Psoas muscle (tissue), 8 donors: ENCODE data around the gene UBN1. TPM values are rescaled to one million over a fixed set of nuclear protein-coding genes. Genes with fewer than 3 reads are reported as not detected.
"Not testable (repeated sequence)": the region's sequence is repeated elsewhere in the genome, so short reads cannot be mapped to it uniquely, and the experiment has no call there.

Source experiments
- ATAC-seq, 4 donors: fragments of 200-7000 bp; cut with Tn5 transposase; one replicate each; pipeline ENCODE4 v1.9.1; 2020; ENCODE audit warnings: moderate library complexity in 3 of 4, mild to moderate bottlenecking in 2 of 4
- DNase-seq, 2 donors: peaks; one replicate each; pipeline ENCODE4 v3.0.0-alpha.2; 2020
- H3K27ac ChIP-seq: fragments of 200-600 bp; one replicate; pipeline ENCODE4 v1.8.0; 2022
- H3K27me3 ChIP-seq, 3 donors: fragments of 200-600 bp in 1 of 3; one replicate each; pipeline versions ENCODE4 v1.6.1 to v1.8.0; 2013 to 2022; ENCODE audit warnings: low read length in 2 of 3, mild to moderate bottlenecking in 2 of 3, moderate library complexity in 1 of 3; ENCODE audit not compliant: insufficient read depth in 3 of 3
- H3K36me3 ChIP-seq, 2 donors: fragments of 200-600 bp in 1 of 2; one replicate each; pipeline versions ENCODE4 v1.6.1 to v1.8.0; 2013 to 2022; ENCODE audit warnings: low read depth in 1 of 2, mild to moderate bottlenecking in 1 of 2, moderate library complexity in 1 of 2; ENCODE audit not compliant: insufficient read depth in 1 of 2
- H3K4me1 ChIP-seq: fragments of 200-600 bp; one replicate; pipeline ENCODE4 v1.8.0; 2022
- H3K4me3 ChIP-seq: fragments of 200-600 bp; one replicate; pipeline ENCODE4 v1.8.0; 2022; ENCODE audit warnings: mild to moderate bottlenecking
- H3K9me3 ChIP-seq: fragments of 200-600 bp; one replicate; pipeline ENCODE4 v1.8.0; 2022
- CTCF ChIP-seq: fragments of 200-600 bp; IDR thresholded peaks from one replicate; pipeline ENCODE4 v1.8.0; 2022; ENCODE audit warnings: antibody characterized with exemption
- WGBS, 3 donors: extraction: QIAGEN DNeasy Blood & Tissue Kit; methylation state at CpG; one replicate each; pipeline versions ENCODE4 v1.1.6 to v1.1.7; 2013; 5-methylcytosine and 5-hydroxymethylcytosine counted together
- intact Hi-C, 2 donors: fragments of 100-400 bp; cut with DNase I; formaldehyde crosslinking; loops; one replicate each; pipeline versions ENCODE4 v1.11.0 to v1.14.2; 2022
- polyA plus RNA-seq, 3 donors: library from polyadenylated mRNA; stranded (reverse); fragments of 200-250 nt; gene quantifications; one replicate each; pipeline ENCODE4 v1.2.3, GENCODE V29; 2013
- total RNA-seq, 4 donors: library from RNA; stranded (reverse); fragmentation: NEBNext Ultra II Directional in 2 of 4; extraction: Animal tissue kit (Norgen Biotek cat#: 25700) in 2 of 4; gene quantifications; one replicate each; pipeline versions ENCODE4 v1.2.1 to v1.2.4, GENCODE V29; 2021 to 2023
- donor health status: healthy with polysubstance abuse.
- donor health status: DM: no; HTN: no; CAD: no; lungs with moderate emphysema.
- donor health status: Bipolar disorder and iron deficiency.
- donor health status: healthy.
- donor health status: DM: yes; HTN: yes; CAD: no.
- donor health status: DM: no; HTN: no; CAD: no.
- donor health status: DM: no; HTN: no; CAD: no.
- donor health status: DM: yes; HTN: yes; CAD: no.

Gene UBN1
- total and polyA plus RNA-seq, 7 donors, result 9.1 to 33.3 (median 25.7) TPM

- Histone ChIP-seq H3K27ac (no peak overlapping the region), H3K4me1 (no peaks in the 10 kb centered on the region), H3K9me3 (no peaks in the 10 kb centered on the region), H3K4me3 (no peak overlapping the region), H3K36me3 (peaks cover 0 to 32% of the 10 kb centered on the region in 2 donors), H3K27me3 (no peaks in the 10 kb centered on the region)
- peak in 3 of 4 donors; percentile 2 to 24 (median 9) for ATAC-seq
- intact Hi-C loops, result no loop called here
- no peak for DNase-seq
- no peak for TF ChIP-seq CTCF
- 83 to 87% (median 84%) methylated on average over 23 to 26 of the region's 26 CpGs for WGBS, 3 donors
Measured at GRCh38 chr16:4893103-4893862, 46.0 kb downstream of the UBN1 start.

- Histone ChIP-seq H3K4me3 (no peak overlapping the region), H3K27me3 (no peaks in the 10 kb centered on the region), H3K4me1 (no peaks in the 10 kb centered on the region), H3K27ac (no peak overlapping the region), H3K9me3 (no peaks in the 10 kb centered on the region), H3K36me3 (peaks cover 0 to 22% of the 10 kb centered on the region in 2 donors)
- DNase-seq (no peak), ATAC-seq (no peak)
- intact Hi-C loops, result no loop called here
- WGBS, 3 donors, result 85 to 90% (median 87%) methylated on average over 19 to 22 of the region's 22 CpGs
- no peak for TF ChIP-seq CTCF
Measured at GRCh38 chr16:4894276-4895150, 47.2 kb downstream of the UBN1 start.

- WGBS, 3 donors, result 88 to 92% (median 90%) methylated on average over 10 to 13 of the region's 13 CpGs
- intact Hi-C loops, result no loop called here
- ATAC-seq (no peak), DNase-seq (no peak)
- H3K4me3 ChIP-seq, result no peak overlapping the region
- H3K9me3 ChIP-seq, result no peaks in the 10 kb centered on the region
- no peaks in the 10 kb centered on the region for H3K27me3 ChIP-seq
- H3K4me1 ChIP-seq, result no peaks in the 10 kb centered on the region
- H3K36me3 ChIP-seq, result peaks cover 0 to 14% of the 10 kb centered on the region in 2 donors
- TF ChIP-seq CTCF, result no peak
- no peak overlapping the region for H3K27ac ChIP-seq
Measured at GRCh38 chr16:4895366-4895765, 48.1 kb downstream of the UBN1 start.

GRCh38 chr16:4896761-4897160 lies 49.5 kb downstream of the UBN1 start:
- H3K27ac ChIP-seq, ATAC-seq, H3K36me3 ChIP-seq, intact Hi-C loops, H3K27me3 ChIP-seq, DNase-seq, H3K4me3 ChIP-seq, H3K4me1 ChIP-seq, H3K9me3 ChIP-seq: not testable (repeated sequence)
- WGBS, 3 donors, result 49 to 61% (median 52%) methylated on average over 9 of the region's 9 CpGs

GRCh38 chr16:4897328-4897727 lies 50.0 kb downstream of the UBN1 start:
- WGBS, 3 donors, result 92 to 96% (median 93%) methylated on average over 7 of the region's 7 CpGs
- intact Hi-C loops, result no loop called here
- DNase-seq, result no peak
- Histone ChIP-seq H3K36me3 (peaks cover 0 to 4% of the 10 kb centered on the region in 2 donors), H3K27me3 (no peaks in the 10 kb centered on the region), H3K9me3 (no peaks in the 10 kb centered on the region), H3K27ac (no peak overlapping the region), H3K4me3 (no peak overlapping the region), H3K4me1 (no peaks in the 10 kb centered on the region)
- ATAC-seq, result no peak
- no peak for TF ChIP-seq CTCF
